Upper lobe of left lung (tissue), 6 donors: ENCODE measurements around the gene RAI1. TPM values are rescaled to one million over a fixed set of nuclear protein-coding genes. Genes with fewer than 3 reads are reported as not detected.

Experiments
- ATAC-seq, 2 donors: fragments of 200-7000 bp; cut with Tn5 transposase; one replicate each; pipeline ENCODE4 v1.9.1; 2022; ENCODE audit warnings: mild to moderate bottlenecking in 2 of 2, moderate library complexity in 2 of 2; ENCODE audit not compliant: low FRiP score in 2 of 2
- DNase-seq, 2 donors: peaks; one replicate each; pipeline ENCODE4 v3.0.0-alpha.2; 2019 to 2020
- H3K27ac ChIP-seq, 4 donors: fragments of 200-600 bp; sonication (generic); one replicate each; pipeline ENCODE4 v1.5.1; 2016 to 2019
- H3K27me3 ChIP-seq, 4 donors: fragments of 200-600 bp; sonication (generic); one replicate each; pipeline ENCODE4 v1.5.1; 2017 to 2019
- H3K36me3 ChIP-seq, 4 donors: fragments of 200-600 bp; sonication (generic); one replicate each; pipeline ENCODE4 v1.5.1; 2016 to 2019
- H3K4me1 ChIP-seq, 4 donors: fragments of 200-600 bp; sonication (generic); one replicate each; pipeline ENCODE4 v1.5.1; 2018 to 2019
- H3K4me3 ChIP-seq, 4 donors: fragments of 200-600 bp; sonication (generic); one replicate each; pipeline ENCODE4 v1.5.1; 2017 to 2019; ENCODE audit warnings: mild to moderate bottlenecking in 2 of 4, moderate library complexity in 1 of 4
- H3K9me3 ChIP-seq, 4 donors: fragments of 200-600 bp; sonication (generic); one replicate each; pipeline ENCODE4 v1.5.1; 2018 to 2019
- EP300 ChIP-seq, 4 donors: sonication (generic); formaldehyde crosslinking; IDR thresholded peaks; one replicate each; pipeline ENCODE4 v1.5.1; 2017; ENCODE audit warnings: antibody characterized with exemption in 4 of 4, control low read depth in 2 of 4
- POLR2A ChIP-seq, 4 donors: fragments of 450-650 bp; IDR thresholded peaks; one replicate each; pipeline ENCODE4 v1.5.1; 2016 to 2017; ENCODE audit warnings: antibody characterized with exemption in 4 of 4, mild to moderate bottlenecking in 2 of 4
- POLR2AphosphoS5 ChIP-seq, 2 donors: sonication (generic); formaldehyde crosslinking; IDR thresholded peaks; one replicate each; pipeline ENCODE4 v1.5.1; 2017; ENCODE audit warnings: antibody characterized with exemption in 2 of 2
- WGBS, 2 donors: methylation state at CpG; one replicate each; pipeline ENCODE4 v1.1.5; 2017 to 2018; 5-methylcytosine and 5-hydroxymethylcytosine counted together
- total RNA-seq, 6 donors: library from RNA; depleted of rRNA in 4 of 6; stranded (reverse); fragments of >200 nt in 4 of 6; gene quantifications; one replicate each; pipeline versions ENCODE4 v1.1.0 to v1.2.1, GENCODE V29; 2016 to 2021
- TF ChIP-seq, protein P1 (sequence below), 6 experiments: fragments of 450-650 bp in 4 of 6; fragments of 200-600 bp in 2 of 6; sonication (generic) in 2 of 6; IDR thresholded peaks; one replicate each; pipeline ENCODE4 v1.5.1; 2016 to 2019; ENCODE audit warnings: antibody characterized with exemption in 6 of 6
- donor health status: DM: no; HTN: no; CAD: no; lungs with moderate emphysema.
- donor health status: DM: no; HTN: yes; CAD: no; lungs with severe emphysema.

Gene RAI1
- total RNA-seq, 6 donors from 2014 or later, result 33.8 to 76.6 (median 41.2) TPM

GRCh38 chr17:17692353-17693252, 11.3 kb downstream of the RAI1 start:
- ATAC-seq (no peak), DNase-seq (no peak)
- Histone ChIP-seq H3K36me3 (no peaks in the 10 kb centered on the region), H3K27ac (peak overlapping the region; percentile 97 to 99 (median 98)), H3K4me3 (no peak overlapping the region), H3K9me3 (no peaks in the 10 kb centered on the region), H3K27me3 (no peaks in the 10 kb centered on the region), H3K4me1 (peaks cover 42 to 74% (median 59%) of the 10 kb centered on the region in 4 donors)
- TF ChIP-seq, protein P1, sequence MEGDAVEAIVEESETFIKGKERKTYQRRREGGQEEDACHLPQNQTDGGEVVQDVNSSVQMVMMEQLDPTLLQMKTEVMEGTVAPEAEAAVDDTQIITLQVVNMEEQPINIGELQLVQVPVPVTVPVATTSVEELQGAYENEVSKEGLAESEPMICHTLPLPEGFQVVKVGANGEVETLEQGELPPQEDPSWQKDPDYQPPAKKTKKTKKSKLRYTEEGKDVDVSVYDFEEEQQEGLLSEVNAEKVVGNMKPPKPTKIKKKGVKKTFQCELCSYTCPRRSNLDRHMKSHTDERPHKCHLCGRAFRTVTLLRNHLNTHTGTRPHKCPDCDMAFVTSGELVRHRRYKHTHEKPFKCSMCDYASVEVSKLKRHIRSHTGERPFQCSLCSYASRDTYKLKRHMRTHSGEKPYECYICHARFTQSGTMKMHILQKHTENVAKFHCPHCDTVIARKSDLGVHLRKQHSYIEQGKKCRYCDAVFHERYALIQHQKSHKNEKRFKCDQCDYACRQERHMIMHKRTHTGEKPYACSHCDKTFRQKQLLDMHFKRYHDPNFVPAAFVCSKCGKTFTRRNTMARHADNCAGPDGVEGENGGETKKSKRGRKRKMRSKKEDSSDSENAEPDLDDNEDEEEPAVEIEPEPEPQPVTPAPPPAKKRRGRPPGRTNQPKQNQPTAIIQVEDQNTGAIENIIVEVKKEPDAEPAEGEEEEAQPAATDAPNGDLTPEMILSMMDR (IDR thresholded peaks at IDR 0.05), result no peak
- TF ChIP-seq POLR2A (IDR thresholded peaks at IDR 0.05), result no peak
- no peak for TF ChIP-seq POLR2AphosphoS5 (IDR thresholded peaks at IDR 0.05)
- no peak for TF ChIP-seq EP300 (IDR thresholded peaks at IDR 0.05)
- 69 to 79% methylated on average over 9 of the region's 9 CpGs for WGBS, 2 donors

GRCh38 chr17:17693253-17694168, 12.3 kb downstream of the RAI1 start:
- DNase-seq, result peak; percentile 81 to 87
- Histone ChIP-seq H3K4me1 (peaks cover 43 to 75% (median 62%) of the 10 kb centered on the region in 4 donors), H3K9me3 (no peaks in the 10 kb centered on the region), H3K27ac (peak overlapping the region; percentile 97 to 99 (median 98)), H3K4me3 (peak overlapping the region in 3 of 4 donors; percentile 65 to 76 (median 68)), H3K27me3 (no peaks in the 10 kb centered on the region), H3K36me3 (no peaks in the 10 kb centered on the region)
- TF ChIP-seq POLR2A (IDR thresholded peaks at IDR 0.05) (peak in 1 of 4 donors; percentile 8), EP300 (IDR thresholded peaks at IDR 0.05) (no peak)
- WGBS, 2 donors, result 12 to 22% methylated on average over 7 to 15 of the region's 23 CpGs
- ATAC-seq, result peak; percentile 15 to 64

DNA sequence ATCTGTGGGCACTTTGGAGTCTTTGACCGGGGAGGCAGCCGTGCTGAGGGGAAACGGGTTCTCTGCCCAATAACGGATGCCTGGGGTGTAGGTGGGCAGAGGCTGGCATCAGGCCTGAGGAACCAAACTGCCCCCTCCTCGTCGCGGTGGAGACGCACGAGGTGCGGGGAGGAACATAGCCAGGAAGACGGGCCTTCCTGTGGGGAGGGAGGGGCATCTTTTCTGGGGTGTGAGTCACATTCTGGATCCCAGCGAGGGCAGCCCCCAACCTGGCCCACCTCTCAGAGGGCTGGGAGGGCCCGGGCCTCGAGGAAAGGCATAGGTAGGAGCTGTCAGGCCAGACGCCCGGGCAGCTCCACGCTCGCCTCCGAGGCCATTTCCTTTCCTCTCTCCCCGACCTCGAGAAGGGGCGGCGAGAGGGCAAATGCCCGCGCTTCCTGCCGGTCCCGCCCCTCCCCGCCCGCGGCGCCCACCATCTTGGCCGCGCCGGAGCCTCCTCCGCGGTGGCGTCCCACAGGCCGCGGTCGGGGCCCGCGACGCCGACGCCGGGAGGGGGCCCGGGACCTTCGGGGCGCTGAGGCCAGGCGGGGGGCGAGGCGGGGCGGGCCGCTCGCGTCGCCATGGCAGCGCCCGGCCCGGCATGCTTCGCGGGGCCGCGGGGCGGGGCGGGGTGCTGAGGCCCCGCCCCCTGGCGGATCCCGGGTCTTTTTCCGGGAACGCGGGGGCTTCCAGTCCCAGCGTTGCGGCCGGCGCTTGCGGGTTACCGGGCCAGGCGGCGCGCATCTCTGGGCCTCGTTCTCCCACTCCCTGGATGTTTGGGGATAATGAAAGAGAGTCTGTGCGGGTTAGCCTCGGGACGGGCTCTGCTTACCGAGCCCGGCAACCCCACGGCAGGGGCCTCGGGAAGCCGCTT, 13.2 kb downstream of the RAI1 start:
- TF ChIP-seq, protein P1 (IDR thresholded peaks at IDR 0.05), result peak in 3 of 6 experiments; percentile 7 to 20 (median 17)
- TF ChIP-seq POLR2AphosphoS5 (IDR thresholded peaks at IDR 0.05), result peak; percentile 68 to 82
- peak in 3 of 4 donors; percentile 11 to 70 (median 43) for TF ChIP-seq POLR2A (IDR thresholded peaks at IDR 0.05)
- peak in 1 of 4 donors; percentile 8 for TF ChIP-seq EP300 (IDR thresholded peaks at IDR 0.05)
- Histone ChIP-seq H3K36me3 (no peaks in the 10 kb centered on the region), H3K27me3 (no peaks in the 10 kb centered on the region), H3K27ac (peak overlapping the region; percentile 97 to 99 (median 98)), H3K4me3 (peak overlapping the region; percentile 65 to 81 (median 72)), H3K9me3 (no peaks in the 10 kb centered on the region), H3K4me1 (peaks cover 51 to 84% (median 70%) of the 10 kb centered on the region in 4 donors)
- DNase-seq (peak; percentile 82 to 95), ATAC-seq (peak; percentile 63 to 92)
- 0 to 1% methylated on average over 3 to 40 of the region's 90 CpGs for WGBS, 2 donors

- peaks cover 64 to 89% (median 78%) of the 10 kb centered on the region in 4 donors for H3K4me1 ChIP-seq
- no peaks in the 10 kb centered on the region for H3K9me3 ChIP-seq
- H3K36me3 ChIP-seq, result no peaks in the 10 kb centered on the region
- ATAC-seq (no peak), DNase-seq (no peak)
- peak overlapping the region; percentile 97 to 99 (median 98) for H3K27ac ChIP-seq
- TF ChIP-seq POLR2AphosphoS5 (IDR thresholded peaks at IDR 0.05), result no peak
- H3K4me3 ChIP-seq, result no peak overlapping the region
- H3K27me3 ChIP-seq, result no peaks in the 10 kb centered on the region
- 86 to 88% methylated on average over 4 of the region's 4 CpGs for WGBS, 2 donors
Observed at GRCh38 chr17:17696085-17696484, 14.8 kb downstream of the RAI1 start.
